ENCODE results near the gene TCP1. TPM values are rescaled to one million over a fixed set of nuclear protein-coding genes. Genes with fewer than 3 reads are reported as not detected.

The TCP1 gene
- total RNA-seq, 2 experiments from 2014 or later: 212 to 216 TPM

DNA sequence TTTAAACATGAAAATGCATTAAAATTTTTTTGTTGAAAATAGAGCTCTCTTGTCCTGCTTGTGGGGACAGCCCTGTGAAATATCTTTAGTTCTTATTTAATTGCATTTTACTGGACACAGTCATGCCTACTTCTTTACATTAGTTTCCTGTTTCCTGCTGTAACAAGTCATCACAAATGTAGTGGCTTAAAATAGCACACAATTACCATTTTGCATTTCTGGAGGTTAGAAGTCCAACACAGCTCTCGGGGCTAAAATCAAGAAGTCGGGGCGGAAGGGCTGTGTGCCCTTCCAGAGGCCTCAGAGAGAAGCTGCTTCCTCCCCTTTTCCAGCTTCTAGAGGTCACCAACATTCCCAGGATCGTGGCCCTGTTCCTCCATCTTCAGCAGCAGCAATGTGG, 40.1 kb upstream of the TCP1 start:
- H3K4me1 Mint-ChIP-seq (ENCODE audit: low read depth): peaks cover 37% of the 10 kb centered on the region
- TF ChIP-seq, protein P1, sequence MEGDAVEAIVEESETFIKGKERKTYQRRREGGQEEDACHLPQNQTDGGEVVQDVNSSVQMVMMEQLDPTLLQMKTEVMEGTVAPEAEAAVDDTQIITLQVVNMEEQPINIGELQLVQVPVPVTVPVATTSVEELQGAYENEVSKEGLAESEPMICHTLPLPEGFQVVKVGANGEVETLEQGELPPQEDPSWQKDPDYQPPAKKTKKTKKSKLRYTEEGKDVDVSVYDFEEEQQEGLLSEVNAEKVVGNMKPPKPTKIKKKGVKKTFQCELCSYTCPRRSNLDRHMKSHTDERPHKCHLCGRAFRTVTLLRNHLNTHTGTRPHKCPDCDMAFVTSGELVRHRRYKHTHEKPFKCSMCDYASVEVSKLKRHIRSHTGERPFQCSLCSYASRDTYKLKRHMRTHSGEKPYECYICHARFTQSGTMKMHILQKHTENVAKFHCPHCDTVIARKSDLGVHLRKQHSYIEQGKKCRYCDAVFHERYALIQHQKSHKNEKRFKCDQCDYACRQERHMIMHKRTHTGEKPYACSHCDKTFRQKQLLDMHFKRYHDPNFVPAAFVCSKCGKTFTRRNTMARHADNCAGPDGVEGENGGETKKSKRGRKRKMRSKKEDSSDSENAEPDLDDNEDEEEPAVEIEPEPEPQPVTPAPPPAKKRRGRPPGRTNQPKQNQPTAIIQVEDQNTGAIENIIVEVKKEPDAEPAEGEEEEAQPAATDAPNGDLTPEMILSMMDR (IDR thresholded peaks at IDR 0.05): no peak
- H3K4me1 ChIP-seq (ENCODE audit: insufficient read depth, low read length): peaks cover 21% of the 10 kb centered on the region
- ATAC-seq (ENCODE audit: poor library complexity): no peak
- H3K36me3 Mint-ChIP-seq (ENCODE audit: low read depth): no peaks in the 10 kb centered on the region
- H3K27me3 ChIP-seq (ENCODE audit: control insufficient read depth in 1 of 2, insufficient read depth in 2 of 2, low read length in 2 of 2): no peaks in the 10 kb centered on the region
- no peak for DNase-seq
- H3K27ac ChIP-seq (ENCODE audit: low read depth in 1 of 2, low read length in 2 of 2): no peak overlapping the region
- H3K36me3 ChIP-seq (ENCODE audit: insufficient read depth, low read length): no peaks in the 10 kb centered on the region
- no peaks in the 10 kb centered on the region for H3K27me3 Mint-ChIP-seq
- CTCF ChIA-PET: interaction anchor here (0.7 kb wide), 1 partner anchor 17 kb away, joined by 3 read pairs; no protein-coding TSS in a partner anchor
- no peak overlapping the region for H3K4me3 Mint-ChIP-seq
- H3K27ac Mint-ChIP-seq: no peak overlapping the region
- POLR2A ChIA-PET: no interaction called here
- intact Hi-C loops (cut with DNase I, micrococcal nuclease): no loop called here
- no peaks in the 10 kb centered on the region for H3K9me3 ChIP-seq (ENCODE audit: control insufficient read depth in 1 of 2, insufficient read depth in 1 of 2, low read length in 2 of 2)
- no peaks in the 10 kb centered on the region for H3K9me3 Mint-ChIP-seq
- no peak overlapping the region for H3K4me3 ChIP-seq (ENCODE audit: low read length)

DNA sequence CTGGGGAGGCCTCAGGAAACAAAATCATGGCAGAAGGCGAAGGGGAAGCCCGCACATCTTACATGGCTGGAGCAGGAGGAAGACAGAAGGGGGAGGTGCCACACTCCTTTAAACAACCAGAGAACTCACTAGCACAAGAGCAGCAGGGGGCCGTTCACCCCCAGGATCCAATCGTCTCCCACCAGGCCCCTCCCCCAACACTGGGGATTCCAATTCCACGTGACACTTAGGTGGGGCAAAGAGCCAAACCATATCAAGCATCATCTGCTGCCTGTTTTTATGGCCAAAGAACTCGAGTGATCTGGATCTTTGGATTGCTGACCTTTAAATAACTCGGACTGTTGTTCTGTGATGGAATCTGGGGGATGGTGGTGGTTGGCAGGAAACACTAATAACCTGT, 38.7 kb upstream of the TCP1 start:
- H3K27ac ChIP-seq (ENCODE audit: low read depth in 1 of 2, low read length in 2 of 2): no peak overlapping the region
- ChIA-PET CTCF (no interaction called here), POLR2A (no interaction called here)
- peaks cover 23% of the 10 kb centered on the region for H3K4me1 Mint-ChIP-seq (ENCODE audit: low read depth)
- intact Hi-C loops (cut with DNase I, micrococcal nuclease): no loop called here
- H3K9me3 Mint-ChIP-seq: no peaks in the 10 kb centered on the region
- no peak overlapping the region for H3K4me3 ChIP-seq (ENCODE audit: low read length)
- H3K27me3 ChIP-seq (ENCODE audit: control insufficient read depth in 1 of 2, insufficient read depth in 2 of 2, low read length in 2 of 2): no peaks in the 10 kb centered on the region
- ATAC-seq (ENCODE audit: poor library complexity) (no peak), DNase-seq (no peak)
- no peak overlapping the region for H3K27ac Mint-ChIP-seq
- TF ChIP-seq, protein P1 (IDR thresholded peaks at IDR 0.05): no peak
- peaks cover 0 to 3% of the 10 kb centered on the region in 2 experiments for H3K9me3 ChIP-seq (ENCODE audit: control insufficient read depth in 1 of 2, insufficient read depth in 1 of 2, low read length in 2 of 2)
- H3K4me1 ChIP-seq (ENCODE audit: insufficient read depth, low read length): peaks cover 8% of the 10 kb centered on the region
- H3K4me3 Mint-ChIP-seq: no peak overlapping the region
- H3K36me3 Mint-ChIP-seq (ENCODE audit: low read depth): no peaks in the 10 kb centered on the region
- H3K27me3 Mint-ChIP-seq: no peaks in the 10 kb centered on the region
- H3K36me3 ChIP-seq (ENCODE audit: insufficient read depth, low read length): no peaks in the 10 kb centered on the region

DNA sequence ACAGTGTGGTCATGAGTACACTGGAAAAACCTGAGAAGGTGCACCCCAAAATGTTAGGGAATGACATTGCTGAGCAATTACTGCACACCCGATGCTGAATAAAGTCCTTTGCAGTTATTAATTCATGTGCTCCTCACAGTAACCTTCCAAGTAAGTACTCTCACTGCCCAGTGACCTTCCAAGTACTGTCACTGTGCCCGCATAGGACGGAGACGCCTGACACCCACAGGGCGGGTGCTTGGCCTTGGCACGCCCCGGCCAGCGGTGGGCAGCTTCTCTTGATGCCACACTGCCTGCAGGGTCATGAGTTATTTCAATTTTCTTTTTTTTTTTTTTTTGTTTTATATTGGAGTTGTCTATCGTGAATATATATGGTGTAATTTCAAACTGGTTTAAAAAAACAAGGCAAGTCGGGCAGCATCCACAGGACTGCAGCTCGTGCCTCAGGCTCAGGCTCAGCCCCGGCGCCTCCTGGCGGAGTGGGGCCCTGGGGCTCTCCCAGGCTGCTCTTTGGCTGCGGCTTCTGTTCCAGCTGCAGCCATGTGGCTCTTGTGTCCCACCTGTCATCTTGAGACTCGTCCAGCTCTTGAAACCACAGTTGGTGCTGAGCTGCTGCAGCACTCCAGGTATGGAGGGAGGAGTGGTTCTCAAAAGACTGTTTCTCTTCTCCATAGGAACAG, 37.7 kb upstream of the TCP1 start:
- H3K27ac Mint-ChIP-seq: no peak overlapping the region
- Histone ChIP-seq H3K27me3 (ENCODE audit: control insufficient read depth in 1 of 2, insufficient read depth in 2 of 2, low read length in 2 of 2) (no peaks in the 10 kb centered on the region), H3K4me3 (ENCODE audit: low read length) (no peak overlapping the region), H3K36me3 (ENCODE audit: insufficient read depth, low read length) (no peaks in the 10 kb centered on the region), H3K4me1 (ENCODE audit: insufficient read depth, low read length) (peaks cover 5% of the 10 kb centered on the region), H3K9me3 (ENCODE audit: control insufficient read depth in 1 of 2, insufficient read depth in 1 of 2, low read length in 2 of 2) (peaks cover 0 to 3% of the 10 kb centered on the region in 2 experiments), H3K27ac (ENCODE audit: low read depth in 1 of 2, low read length in 2 of 2) (no peak overlapping the region)
- ChIA-PET POLR2A (no interaction called here), CTCF (no interaction called here)
- no peaks in the 10 kb centered on the region for H3K27me3 Mint-ChIP-seq
- ATAC-seq (ENCODE audit: poor library complexity): no peak
- no peaks in the 10 kb centered on the region for H3K9me3 Mint-ChIP-seq
- intact Hi-C loops (cut with DNase I, micrococcal nuclease): no loop called here
- DNase-seq: no peak
- no peaks in the 10 kb centered on the region for H3K36me3 Mint-ChIP-seq (ENCODE audit: low read depth)
- TF ChIP-seq, protein P1 (IDR thresholded peaks at IDR 0.05): no peak
- H3K4me3 Mint-ChIP-seq: no peak overlapping the region
- peaks cover 24% of the 10 kb centered on the region for H3K4me1 Mint-ChIP-seq (ENCODE audit: low read depth)
